GM12892 (cell line): Measurements from ENCODE around the gene GRM7.

Experiments used
- POLR2AphosphoS5 ChIP-seq: IDR thresholded peaks from 2 replicates; pipeline ENCODE4 v1.6.1; 2011; ENCODE audit warnings: low read depth, low read length, control low read depth
- TAF1 ChIP-seq: IDR thresholded peaks from 2 replicates; pipeline ENCODE4 v1.6.1; 2011; ENCODE audit warnings: low read depth, mild to moderate bottlenecking, control low read depth, low read length, borderline replicate concordance

DNA sequence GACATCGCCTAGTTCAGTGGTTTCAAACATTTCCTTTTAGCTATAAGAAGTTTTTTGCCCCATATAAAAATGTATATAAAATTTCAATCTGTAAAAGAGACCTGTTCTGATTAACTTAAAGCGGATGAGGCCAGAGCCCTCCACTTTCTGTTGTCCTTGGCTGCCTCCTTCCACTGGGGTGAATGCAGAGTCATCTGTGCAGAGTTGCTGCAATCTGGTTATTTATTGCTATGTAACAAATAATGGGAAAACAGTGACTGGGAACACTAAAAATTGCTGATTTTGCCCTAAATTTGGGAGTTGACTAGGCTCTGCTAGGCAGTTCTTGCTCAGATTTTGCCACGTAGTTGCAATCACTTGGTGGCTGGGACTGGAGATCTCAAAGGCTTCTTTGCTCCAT is 637.8 kb downstream of the GRM7 start:
- no peak for TF ChIP-seq POLR2AphosphoS5
- TF ChIP-seq TAF1, result no peak
